Thymus (tissue), 11 donors: ENCODE data around the gene LRRC4C. TPM values are rescaled to one million over a fixed set of nuclear protein-coding genes. Genes with fewer than 3 reads are reported as not detected.

ENCODE experiments used
- DNase-seq, 9 donors: peaks; one replicate each; pipeline ENCODE4 v3.0.0-alpha.2; 2013; ENCODE audit warnings: low spot score in 9 of 9, low read depth in 6 of 9, missing footprints in 1 of 9
- H3K27ac ChIP-seq, 2 donors: one replicate each; pipeline ENCODE4 v1.5.1; 2013; ENCODE audit warnings: control low read depth in 1 of 2, low read depth in 1 of 2, low read length in 1 of 2, mild to moderate bottlenecking in 1 of 2, moderate library complexity in 1 of 2
- H3K27me3 ChIP-seq, 2 donors: one replicate each; pipeline ENCODE4 v1.5.1; 2013; ENCODE audit warnings: low read length in 1 of 2; ENCODE audit not compliant: control insufficient read depth in 2 of 2, insufficient read depth in 1 of 2
- H3K36me3 ChIP-seq, 2 donors: one replicate each; pipeline ENCODE4 v1.5.1; 2013; ENCODE audit warnings: low read length in 1 of 2, mild to moderate bottlenecking in 1 of 2, moderate library complexity in 1 of 2; ENCODE audit not compliant: control insufficient read depth in 2 of 2, insufficient read depth in 2 of 2
- H3K4me1 ChIP-seq, 2 donors: one replicate each; pipeline ENCODE4 v1.5.1; 2013; ENCODE audit warnings: low read length in 2 of 2; ENCODE audit not compliant: control insufficient read depth in 2 of 2, insufficient read depth in 2 of 2
- H3K4me3 ChIP-seq, 2 donors: one replicate each; pipeline ENCODE4 v1.5.1; 2013; ENCODE audit warnings: low read length in 2 of 2, control low read depth in 1 of 2, mild to moderate bottlenecking in 1 of 2
- H3K9me3 ChIP-seq, 2 donors: one replicate each; pipeline ENCODE4 v1.5.1; 2013; ENCODE audit warnings: low read length in 1 of 2, mild to moderate bottlenecking in 1 of 2; ENCODE audit not compliant: control insufficient read depth in 2 of 2, insufficient read depth in 1 of 2
- WGBS: extraction: QIAGEN DNeasy Blood & Tissue Kit; methylation state at CpG from one replicate; pipeline ENCODE4 v1.1.7; 2013; 5-methylcytosine and 5-hydroxymethylcytosine counted together
- polyA plus RNA-seq: library from polyadenylated mRNA; stranded (reverse); fragments of 200-250 nt; gene quantifications from one replicate; pipeline ENCODE4 v1.2.3, GENCODE V29; 2013
- total RNA-seq: library from RNA; stranded (reverse); fragments of 120-200 nt; gene quantifications from one replicate; pipeline ENCODE4 v1.2.4, GENCODE V29; 2013
- donor health status: healthy.

LRRC4C gene
- total and polyA plus RNA-seq, 2 donors, result 0.30 to 1.6 TPM

DNA sequence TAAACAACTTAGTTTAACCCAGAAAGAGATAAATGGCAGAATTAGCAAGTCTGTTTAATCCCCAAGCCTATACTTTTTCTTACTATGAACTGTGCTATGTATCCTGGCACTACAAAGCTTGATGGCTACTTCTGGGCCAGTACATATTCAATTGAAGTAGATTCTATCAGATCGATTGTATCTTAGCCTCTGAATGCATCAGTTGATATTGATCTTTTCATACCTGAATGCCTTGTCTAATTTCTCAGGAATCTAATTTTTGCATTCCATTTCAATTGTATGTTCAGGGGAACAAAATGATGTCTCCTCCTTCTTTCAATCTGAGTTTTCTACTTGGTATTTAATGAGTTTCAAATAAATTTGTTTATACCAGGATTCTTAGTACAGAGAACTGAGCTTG, 1137.9 kb downstream of the LRRC4C start:
- H3K36me3 ChIP-seq, result no peaks in the 10 kb centered on the region
- H3K4me3 ChIP-seq, result no peak overlapping the region
- 93% methylated on average over 1 of the region's 1 CpG for WGBS
- no peaks in the 10 kb centered on the region for H3K9me3 ChIP-seq
- no peak for DNase-seq
- no peak overlapping the region for H3K27ac ChIP-seq
- no peaks in the 10 kb centered on the region for H3K4me1 ChIP-seq
- no peaks in the 10 kb centered on the region for H3K27me3 ChIP-seq

DNA sequence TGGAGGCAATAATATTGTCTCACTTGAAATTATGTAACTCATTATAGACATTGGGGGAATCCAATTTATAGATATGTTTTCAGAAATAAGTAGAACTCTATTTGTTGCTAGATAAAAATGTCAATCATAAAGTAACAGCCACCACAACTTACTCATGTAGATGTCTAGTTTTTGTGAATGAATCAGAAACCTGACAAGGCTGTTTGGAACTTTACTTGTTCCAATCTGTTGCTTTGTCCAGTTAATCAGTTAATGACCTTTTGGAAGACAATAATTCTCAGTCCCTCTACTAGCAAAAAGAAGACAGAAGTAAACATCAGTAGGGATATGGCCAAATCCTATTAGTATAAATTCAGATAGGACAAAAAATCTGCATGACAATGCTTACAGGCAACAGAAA, 1143.3 kb downstream of the LRRC4C start:
- Histone ChIP-seq H3K9me3 (no peaks in the 10 kb centered on the region), H3K4me3 (no peak overlapping the region), H3K27me3 (no peaks in the 10 kb centered on the region), H3K27ac (no peak overlapping the region), H3K4me1 (no peaks in the 10 kb centered on the region), H3K36me3 (no peaks in the 10 kb centered on the region)
- DNase-seq, result no peak

DNA sequence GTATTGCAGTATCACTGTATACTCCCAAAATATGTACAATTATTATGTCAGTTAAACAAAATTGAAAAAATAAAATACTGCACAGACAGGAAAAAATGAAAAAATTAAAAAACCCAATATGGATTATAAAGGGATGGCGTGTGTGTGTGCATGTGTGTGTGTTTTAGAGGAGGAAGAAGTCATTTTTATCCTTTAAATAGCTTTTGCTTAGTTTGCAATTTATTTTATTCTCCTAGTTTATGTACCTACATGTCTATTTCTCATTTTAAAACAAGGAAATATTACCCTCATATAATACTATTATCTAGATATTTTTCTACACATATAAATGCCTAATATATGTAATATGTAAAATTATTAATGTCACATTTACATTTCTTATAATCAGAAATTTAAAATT, 1144.3 kb downstream of the LRRC4C start:
- DNase-seq, result no peak
- no peak overlapping the region for H3K4me3 ChIP-seq
- H3K27me3 ChIP-seq, result no peaks in the 10 kb centered on the region
- no peaks in the 10 kb centered on the region for H3K4me1 ChIP-seq
- H3K27ac ChIP-seq, result no peak overlapping the region
- H3K9me3 ChIP-seq, result no peaks in the 10 kb centered on the region
- WGBS, result 73% methylated on average over 1 of the region's 1 CpG
- no peaks in the 10 kb centered on the region for H3K36me3 ChIP-seq

DNA sequence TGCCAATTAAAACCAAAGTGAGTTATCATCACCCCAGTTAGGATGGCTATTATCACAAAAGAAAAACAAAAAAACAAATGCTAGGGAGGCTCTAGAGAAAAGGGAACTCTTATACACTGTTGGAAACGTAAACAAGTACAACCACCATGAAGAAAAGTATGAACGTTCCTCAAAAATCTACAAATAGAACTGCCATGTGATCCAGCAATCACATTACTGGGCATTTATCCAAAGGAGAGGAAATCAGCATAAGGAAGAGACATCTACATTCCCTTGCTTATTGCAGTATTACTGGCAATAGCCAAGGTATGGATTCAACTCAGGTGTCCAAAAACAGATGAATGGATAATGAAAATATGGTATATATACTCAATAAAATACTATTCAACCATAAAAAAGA, 1145.1 kb downstream of the LRRC4C start:
- Histone ChIP-seq H3K27ac (no peak overlapping the region), H3K9me3 (no peaks in the 10 kb centered on the region), H3K4me3 (no peak overlapping the region), H3K27me3 (no peaks in the 10 kb centered on the region), H3K4me1 (no peaks in the 10 kb centered on the region), H3K36me3 (no peaks in the 10 kb centered on the region)
- 55% methylated on average over 2 of the region's 2 CpGs for WGBS
- DNase-seq, result no peak

DNA sequence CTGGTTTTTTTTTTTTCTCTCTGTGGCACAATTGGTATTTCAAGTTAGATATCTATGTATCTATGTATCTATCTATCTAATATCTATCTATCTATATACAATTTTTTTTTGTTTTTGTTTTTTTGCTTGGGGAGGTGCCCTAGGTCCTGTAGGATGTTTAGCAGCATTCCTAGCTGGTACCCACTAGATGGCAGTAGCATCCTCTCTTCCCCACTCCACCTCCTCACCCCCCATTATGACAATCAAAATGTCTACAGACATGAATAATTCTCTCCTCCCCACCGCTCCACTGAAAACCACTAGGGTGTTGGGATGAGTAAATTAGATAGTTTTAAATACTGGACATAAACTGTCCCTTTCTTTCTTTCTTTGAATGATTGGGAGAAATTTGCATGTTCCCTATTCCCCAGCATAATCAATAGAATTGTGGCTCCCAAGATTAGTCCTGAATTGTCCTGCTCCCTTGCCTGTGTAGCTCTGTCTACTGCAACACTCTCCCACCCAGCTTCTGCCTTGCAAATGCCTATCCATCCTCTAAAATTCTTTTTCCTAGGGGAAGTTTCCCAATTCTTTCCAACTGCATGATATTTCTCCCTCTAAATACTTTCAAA, 1152.4 kb downstream of the LRRC4C start:
- H3K36me3 ChIP-seq, result no peaks in the 10 kb centered on the region
- H3K9me3 ChIP-seq, result no peaks in the 10 kb centered on the region
- DNase-seq, result no peak
- H3K27me3 ChIP-seq, result no peaks in the 10 kb centered on the region
- no peak overlapping the region for H3K4me3 ChIP-seq
- H3K27ac ChIP-seq, result no peak overlapping the region
- WGBS, result 15% methylated on average over 1 of the region's 1 CpG
- H3K4me1 ChIP-seq, result no peaks in the 10 kb centered on the region

DNA sequence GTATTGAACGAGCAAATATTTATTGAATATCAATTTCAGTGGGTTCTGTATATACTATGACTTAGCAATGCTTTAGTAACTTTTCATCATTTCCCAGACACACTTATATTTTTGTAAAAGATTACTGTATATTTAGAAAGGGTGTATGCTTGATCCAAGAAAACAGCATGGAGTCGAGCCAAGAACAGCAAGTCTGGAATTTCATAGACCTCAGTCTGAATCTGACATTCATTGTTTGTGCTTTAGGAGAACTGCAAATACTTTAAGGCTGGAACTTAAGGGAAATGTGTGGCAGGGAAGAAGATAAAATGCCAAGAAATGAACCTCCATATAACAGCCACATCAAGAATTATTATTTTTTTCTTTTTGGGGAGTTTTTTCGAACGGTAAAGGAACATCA, 1156.8 kb downstream of the LRRC4C start:
- H3K36me3 ChIP-seq, result no peaks in the 10 kb centered on the region
- no peaks in the 10 kb centered on the region for H3K9me3 ChIP-seq
- WGBS, result 90% methylated on average over 4 of the region's 4 CpGs
- no peak for DNase-seq
- H3K27me3 ChIP-seq, result no peaks in the 10 kb centered on the region
- no peak overlapping the region for H3K4me3 ChIP-seq
- H3K27ac ChIP-seq, result no peak overlapping the region
- no peaks in the 10 kb centered on the region for H3K4me1 ChIP-seq

DNA sequence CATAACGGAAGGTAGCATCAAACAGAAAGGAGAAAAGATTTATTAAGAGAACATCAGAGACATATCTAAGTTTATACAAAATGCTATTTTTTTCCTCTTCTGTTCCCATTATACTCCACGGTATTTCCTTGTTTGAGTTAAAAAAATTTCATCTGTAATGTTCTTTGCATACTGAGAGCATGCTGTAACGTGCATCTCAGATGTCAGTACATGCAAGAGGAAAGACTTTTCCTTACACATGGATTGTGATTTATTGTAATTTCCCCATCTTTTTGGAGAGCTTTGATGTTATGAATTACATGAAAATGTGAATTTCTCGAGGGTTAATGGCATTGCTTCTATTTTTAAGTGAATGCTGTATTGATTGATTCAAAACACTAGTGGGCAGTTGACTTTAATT, 1164.0 kb downstream of the LRRC4C start:
- Histone ChIP-seq H3K36me3 (no peaks in the 10 kb centered on the region), H3K4me1 (no peaks in the 10 kb centered on the region), H3K9me3 (no peaks in the 10 kb centered on the region), H3K27me3 (peaks cover 6 to 24% of the 10 kb centered on the region in 2 donors), H3K27ac (no peak overlapping the region), H3K4me3 (no peak overlapping the region)
- WGBS, result 80% methylated on average over 4 of the region's 4 CpGs
- DNase-seq, result no peak

DNA sequence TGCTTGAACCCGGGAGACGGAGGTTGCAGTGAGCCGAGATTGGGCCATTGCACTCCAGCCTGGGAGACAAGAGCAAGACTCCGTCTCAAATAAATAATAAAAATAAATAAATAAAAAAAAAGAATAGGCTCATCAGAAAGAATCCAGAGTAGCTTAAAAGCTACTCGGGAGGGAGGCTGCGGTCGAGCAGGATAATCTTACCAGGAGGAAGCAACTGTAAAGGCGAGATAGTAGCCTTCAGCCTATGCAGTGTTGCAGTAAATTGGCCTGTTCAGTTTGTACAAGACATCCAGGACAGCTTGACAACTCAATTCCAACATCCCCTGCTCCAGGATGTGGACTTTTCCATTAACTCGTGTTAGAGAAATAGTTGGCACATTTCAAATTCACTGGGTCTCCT, 1164.7 kb downstream of the LRRC4C start:
- H3K4me1 ChIP-seq, result no peaks in the 10 kb centered on the region
- no peaks in the 10 kb centered on the region for H3K36me3 ChIP-seq
- no peak for DNase-seq
- H3K9me3 ChIP-seq, result no peaks in the 10 kb centered on the region
- no peak overlapping the region for H3K27ac ChIP-seq
- H3K27me3 ChIP-seq, result peaks cover 6 to 24% of the 10 kb centered on the region in 2 donors
- H3K4me3 ChIP-seq, result no peak overlapping the region
- WGBS, result 78% methylated on average over 9 of the region's 9 CpGs

DNA sequence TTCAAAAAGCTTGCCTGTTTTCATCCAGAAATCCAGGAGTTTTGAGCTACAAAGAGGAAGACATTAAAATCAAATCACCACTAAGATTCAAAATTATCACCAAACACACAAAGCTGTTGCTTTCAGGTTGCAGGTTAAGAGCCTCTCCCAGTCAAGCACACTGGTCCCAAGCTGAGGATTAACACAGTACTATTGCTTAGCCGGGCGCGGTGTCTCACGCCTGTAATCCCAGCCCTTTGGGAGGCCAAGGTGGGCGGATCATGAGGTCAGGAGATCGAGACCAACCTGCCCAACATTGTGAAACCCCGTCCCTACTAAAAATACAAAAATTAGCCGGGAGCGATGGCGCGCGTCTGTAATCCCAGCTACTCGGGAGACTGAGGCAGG, 1165.1 kb downstream of the LRRC4C start:
- Histone ChIP-seq H3K9me3 (no peaks in the 10 kb centered on the region), H3K36me3 (no peaks in the 10 kb centered on the region), H3K27ac (no peak overlapping the region), H3K4me1 (no peaks in the 10 kb centered on the region), H3K4me3 (no peak overlapping the region), H3K27me3 (peaks cover 6 to 24% of the 10 kb centered on the region in 2 donors)
- no peak for DNase-seq
- 84% methylated on average over 13 of the region's 13 CpGs for WGBS
